22Rv1 (cell line): ENCODE measurements around the gene USB1.
"Not testable (repeated sequence)": the region's sequence is repeated elsewhere in the genome, so short reads cannot be mapped to it uniquely, and the experiment has no call there.

Experiments used
- ZFX ChIP-seq: fragments of 450-650 bp; IDR thresholded peaks from 2 replicates; pipeline ENCODE4 v1.6.1; 2017; ENCODE audit warnings: antibody characterized with exemption, borderline replicate concordance
- TF ChIP-seq, protein P1 (sequence below): fragments of 450-650 bp; IDR thresholded peaks from 2 replicates; pipeline ENCODE4 v1.5.1; 2017; ENCODE audit warnings: mild to moderate bottlenecking

DNA sequence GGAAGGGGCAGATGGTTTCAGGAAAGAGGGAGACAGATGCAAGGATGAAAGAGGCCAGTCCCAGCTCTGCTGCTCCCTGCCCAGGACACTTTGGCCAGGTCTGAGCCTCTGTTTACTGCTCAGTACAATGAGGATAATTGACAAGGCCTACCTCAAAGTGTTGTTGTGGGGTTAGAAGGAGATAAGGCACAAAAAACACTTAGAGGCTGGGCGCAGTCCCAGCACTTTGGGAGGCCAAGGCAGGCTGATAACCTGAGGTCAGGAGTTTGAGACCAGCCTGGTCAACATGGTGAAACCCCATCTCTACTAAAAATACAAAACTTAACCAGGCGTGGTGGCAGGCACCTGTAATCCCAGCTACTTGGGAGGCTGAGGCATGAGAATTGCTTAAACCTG is 23.1 kb upstream of the USB1 start:
- TF ChIP-seq, protein P1, sequence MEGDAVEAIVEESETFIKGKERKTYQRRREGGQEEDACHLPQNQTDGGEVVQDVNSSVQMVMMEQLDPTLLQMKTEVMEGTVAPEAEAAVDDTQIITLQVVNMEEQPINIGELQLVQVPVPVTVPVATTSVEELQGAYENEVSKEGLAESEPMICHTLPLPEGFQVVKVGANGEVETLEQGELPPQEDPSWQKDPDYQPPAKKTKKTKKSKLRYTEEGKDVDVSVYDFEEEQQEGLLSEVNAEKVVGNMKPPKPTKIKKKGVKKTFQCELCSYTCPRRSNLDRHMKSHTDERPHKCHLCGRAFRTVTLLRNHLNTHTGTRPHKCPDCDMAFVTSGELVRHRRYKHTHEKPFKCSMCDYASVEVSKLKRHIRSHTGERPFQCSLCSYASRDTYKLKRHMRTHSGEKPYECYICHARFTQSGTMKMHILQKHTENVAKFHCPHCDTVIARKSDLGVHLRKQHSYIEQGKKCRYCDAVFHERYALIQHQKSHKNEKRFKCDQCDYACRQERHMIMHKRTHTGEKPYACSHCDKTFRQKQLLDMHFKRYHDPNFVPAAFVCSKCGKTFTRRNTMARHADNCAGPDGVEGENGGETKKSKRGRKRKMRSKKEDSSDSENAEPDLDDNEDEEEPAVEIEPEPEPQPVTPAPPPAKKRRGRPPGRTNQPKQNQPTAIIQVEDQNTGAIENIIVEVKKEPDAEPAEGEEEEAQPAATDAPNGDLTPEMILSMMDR: not testable (repeated sequence)
- TF ChIP-seq ZFX: not testable (repeated sequence)
